ENCODE measurements around the gene ELK1.

Gene ELK1

DNA sequence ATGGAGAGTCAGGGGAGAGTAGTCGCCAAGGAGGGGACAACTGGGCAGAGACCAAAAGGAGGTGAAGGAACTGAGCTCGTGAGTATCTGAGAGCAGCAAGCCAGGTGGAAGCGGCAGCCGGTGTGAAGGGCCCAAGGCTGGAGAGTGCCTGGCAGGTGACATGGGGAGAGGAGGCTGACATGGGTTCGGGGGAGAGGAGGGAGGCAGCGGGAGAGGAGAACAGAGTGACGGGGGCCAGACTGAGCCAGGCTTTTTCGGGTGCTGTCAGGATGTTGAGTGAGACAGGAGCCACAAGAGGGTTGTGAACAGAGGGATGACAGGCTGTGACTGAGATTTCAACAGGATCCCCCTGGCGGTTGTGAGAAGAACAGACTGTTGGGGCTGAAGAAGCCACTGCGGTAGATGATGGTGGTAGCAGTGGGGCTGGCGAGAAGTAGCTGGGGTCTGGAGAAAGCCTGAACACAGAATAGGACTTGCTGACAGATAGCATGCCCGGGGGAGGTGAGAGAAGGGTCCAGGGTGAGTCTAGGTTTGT, 5.7 kb downstream of the ELK1 start:
- DNase-seq, result peak; percentile 52

DNA sequence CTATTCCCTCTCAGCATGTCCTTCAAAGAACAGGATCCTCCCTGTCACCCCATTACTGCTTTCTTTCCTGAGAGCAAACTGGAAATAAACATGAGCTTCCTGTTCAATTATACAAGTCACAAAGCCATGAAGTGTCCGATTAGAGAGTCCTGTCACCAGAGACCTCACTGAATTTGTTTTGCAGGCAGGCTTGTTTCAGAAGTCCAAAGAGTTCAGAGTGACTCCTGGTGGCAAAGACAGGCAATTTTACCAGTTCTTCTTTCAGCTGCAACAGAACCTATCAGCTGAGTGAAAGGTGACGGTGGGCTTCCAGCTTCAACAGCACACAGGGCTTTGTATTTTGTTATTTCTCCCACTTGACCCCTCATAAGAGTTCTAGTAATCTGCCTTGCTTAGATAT, 6.4 kb downstream of the ELK1 start:
- peak; percentile 24 for DNase-seq

DNA sequence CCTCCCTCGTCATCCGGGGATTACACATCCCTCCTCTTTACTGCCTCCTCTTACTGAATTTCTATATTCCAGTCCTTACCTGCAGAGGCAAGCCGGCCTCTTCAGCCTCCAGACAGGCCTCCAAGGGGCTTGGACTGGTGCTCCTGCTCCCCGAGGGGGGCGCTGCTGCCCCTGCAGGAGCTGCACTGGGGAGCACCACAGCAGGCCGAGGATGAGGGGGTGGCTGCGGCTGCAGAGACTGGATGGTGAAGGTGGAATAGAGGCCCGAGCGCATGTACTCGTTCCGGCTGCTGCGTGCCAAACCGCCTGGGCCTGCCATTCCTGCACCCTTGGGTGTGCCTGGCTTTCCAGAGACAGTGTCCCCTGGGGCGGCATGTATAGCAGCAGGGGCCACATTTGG, 11.5 kb downstream of the ELK1 start:
- DNase-seq, result no peak

DNA sequence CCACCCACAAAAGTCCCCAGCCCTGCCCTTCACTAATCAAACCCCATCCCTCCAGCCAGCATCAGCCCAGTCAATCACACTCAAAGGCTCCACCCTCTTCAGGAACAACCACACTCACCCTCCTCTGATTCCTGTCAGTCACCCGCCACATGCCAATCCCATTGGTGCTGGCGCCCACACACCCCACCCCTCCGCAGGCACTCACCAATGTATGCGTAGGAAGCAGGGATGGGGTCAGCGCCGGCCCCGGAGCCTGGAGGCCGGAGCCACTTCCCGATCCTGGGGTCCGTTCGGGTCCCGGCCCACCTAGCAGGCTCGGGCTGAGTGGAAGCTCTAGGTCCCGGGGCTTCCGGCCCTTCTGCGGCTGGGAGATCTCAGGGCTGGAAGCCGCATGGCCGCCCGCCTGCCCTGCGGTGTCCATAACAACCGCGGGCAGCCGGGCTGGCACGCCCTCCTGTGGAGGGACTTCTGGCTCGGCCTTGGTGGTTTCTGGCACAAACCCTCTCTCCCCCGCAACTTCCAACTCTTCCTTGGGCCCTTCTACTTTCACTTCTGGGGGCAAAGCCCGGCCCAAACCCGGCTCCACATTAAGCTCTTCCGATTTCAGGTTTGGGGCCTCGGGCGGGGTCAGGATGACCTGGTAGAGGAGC, 12.7 kb downstream of the ELK1 start:
- DNase-seq, result no peak

DNA sequence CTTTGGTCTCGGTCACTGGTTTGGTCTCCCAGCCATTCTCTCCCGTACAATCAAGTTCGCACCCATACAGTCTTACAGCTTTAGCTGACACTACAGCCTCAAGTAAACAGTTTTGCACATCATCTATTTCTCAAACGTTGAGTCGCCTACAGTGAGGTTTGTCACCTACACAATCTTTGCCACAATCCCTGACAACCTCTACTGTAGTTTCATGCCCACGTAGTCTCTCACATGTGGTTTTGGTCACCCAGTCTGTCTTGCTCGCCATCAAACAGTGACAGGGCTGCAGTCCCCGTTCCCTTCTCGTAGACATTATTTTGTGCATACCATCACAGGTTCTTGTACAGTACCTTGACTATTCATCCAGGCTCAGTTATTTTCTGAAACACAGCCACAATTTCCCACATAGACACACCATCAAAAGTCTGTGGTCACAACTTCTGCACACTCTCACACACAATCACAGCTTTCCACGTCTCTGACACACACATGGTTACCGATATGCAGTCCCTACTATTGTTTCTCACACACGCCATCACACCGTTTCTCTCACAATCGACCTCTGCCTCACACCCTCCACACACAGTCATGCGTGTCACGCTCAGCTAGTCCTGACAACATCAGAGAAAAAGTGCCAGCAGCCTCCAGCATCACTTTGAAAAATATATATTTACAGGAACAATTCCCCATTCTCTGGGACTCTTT, 15.3 kb downstream of the ELK1 start:
- DNase-seq, result no peak

DNA sequence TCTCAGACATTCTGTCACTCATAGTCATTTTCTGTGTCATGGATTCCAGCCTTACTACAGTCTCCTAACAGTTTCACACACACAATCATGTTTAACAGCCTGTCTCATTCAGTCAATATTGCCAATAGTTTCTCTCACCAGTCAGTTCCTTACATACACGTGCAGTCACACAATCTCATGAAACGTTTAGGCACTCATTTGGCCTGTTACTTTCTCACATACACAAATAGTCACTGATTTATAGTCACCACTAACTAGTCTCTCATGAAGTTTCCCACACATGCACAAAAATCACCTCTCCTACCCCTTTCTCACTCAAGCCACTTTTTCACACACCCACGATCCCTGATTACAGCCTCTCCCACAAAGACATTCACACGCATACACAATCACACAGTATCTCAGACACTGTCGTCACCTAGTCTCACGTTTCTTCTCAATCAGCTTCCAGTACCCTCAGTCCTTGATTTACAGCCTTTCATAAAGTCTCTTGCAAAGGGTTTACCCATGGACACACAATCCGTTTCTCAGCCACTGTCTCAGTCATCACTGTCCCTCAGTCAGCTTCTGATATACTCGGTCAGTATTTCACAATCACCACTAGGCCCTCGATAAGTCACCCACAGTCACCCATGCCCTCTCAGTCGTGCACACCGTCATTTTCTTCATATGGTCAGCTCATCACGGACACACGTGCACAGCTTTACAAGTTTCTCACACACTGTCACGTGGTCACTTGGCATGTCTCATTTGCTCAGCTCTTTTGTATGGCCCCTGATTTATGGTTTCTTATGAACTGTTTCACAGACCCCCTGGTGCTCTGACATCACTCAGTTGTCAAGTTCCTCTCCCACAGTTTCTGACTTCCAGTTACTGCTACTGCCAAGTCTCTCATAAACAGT, 16.4 kb downstream of the ELK1 start:
- no peak for DNase-seq

DNA sequence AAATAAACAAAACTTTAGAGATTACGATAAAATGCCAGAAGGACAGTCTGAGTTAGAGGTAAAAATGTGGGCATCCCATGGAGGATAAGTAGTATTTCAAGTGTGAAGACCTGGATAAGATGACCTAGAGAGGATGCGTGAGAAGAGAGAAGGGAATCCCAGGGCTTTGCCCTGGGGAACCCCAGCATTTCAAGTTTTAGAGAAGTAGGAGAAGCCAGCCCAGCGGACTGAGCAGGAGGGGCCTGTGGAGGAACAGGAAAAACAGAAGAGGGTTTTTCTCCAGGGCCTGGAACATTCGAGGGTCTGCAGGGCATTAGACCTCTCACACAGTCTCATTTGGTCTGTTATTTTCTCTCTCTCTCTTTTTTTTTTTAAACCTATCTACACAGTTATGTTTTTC, 17.7 kb downstream of the ELK1 start:
- DNase-seq, result no peak

DNA sequence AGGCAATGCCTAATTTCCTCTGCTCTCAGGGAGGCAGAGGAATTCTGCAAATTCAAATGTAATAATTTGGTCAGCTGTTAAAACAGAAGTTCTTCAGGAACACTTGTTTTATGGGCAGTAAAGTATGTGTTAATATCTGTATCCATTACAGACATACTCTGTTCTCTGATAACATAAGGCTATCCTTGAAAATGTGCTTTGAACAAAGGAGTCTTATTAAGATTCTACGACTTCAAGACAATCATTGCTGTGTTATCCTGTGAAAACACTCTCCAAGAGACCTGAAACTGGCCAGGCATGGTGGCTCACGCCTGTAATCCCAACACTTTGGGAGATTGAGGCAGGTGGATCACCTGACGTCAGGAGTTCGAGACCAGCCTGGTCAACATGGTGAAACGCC, 18.7 kb downstream of the ELK1 start:
- DNase-seq, result no peak

DNA sequence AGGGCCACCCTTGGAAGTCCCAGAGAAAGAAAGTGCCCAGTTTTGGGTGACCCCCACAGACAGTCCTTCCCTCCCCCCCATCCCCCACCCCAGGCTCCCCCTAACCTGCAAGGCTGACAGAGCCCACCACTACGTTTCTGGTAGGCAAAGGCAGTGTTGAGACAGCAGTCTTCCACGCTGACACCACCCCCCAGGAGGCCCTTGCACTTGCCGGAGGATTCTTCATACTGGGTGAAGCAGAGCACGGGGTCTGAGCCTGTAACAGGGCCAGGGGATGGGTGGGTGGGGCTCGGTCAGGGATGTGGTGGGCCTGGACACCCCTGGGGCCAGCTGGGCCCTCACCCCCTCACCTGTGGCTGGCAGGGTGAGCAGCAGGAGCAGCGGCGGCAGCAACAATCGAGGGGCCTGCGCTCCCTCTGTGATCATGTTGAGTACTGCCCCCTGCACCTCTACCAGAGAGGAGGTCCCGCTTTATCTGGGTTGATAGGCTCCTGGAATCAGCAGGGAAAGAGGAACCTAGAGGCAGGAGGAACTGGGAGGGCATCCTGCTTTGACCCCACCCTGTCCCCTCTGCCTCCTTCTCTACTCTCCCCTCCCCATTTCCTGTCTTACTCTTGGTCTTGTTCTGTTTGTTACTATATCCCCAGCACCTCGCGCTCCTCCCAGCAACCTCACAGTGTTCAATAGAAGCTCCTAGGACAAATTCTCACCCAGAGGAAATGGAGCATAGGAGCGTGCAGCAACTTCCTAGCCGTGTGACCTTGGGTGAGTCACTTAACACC, 20.8 kb downstream of the ELK1 start, which contains the start of gene CFP:
Gene CFP (minus strand): TSS at position 512 of the 782 bp plus-strand sequence. CDS start 86 bp downstream, at position 426.
- no peak for DNase-seq

DNA sequence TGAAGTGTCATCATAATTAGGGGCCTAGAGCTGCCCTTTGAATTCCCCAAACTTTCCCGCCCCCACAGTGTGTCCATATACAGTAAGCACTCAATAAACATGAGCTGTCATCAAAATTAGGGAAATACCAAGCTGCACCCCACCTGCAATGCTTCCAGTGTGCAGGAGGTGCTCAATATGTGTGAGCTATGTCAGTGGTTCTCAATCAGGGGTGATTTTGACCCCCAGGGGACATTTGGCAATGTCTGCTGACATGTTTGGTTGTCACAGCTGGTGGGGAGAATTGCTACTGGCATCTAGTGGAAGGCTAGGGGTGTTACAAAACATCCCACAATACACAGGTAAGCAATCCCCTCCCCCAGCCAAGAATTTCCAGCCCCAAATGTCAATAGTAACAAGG, 21.4 kb downstream of the ELK1 start:
- DNase-seq, result no peak

DNA sequence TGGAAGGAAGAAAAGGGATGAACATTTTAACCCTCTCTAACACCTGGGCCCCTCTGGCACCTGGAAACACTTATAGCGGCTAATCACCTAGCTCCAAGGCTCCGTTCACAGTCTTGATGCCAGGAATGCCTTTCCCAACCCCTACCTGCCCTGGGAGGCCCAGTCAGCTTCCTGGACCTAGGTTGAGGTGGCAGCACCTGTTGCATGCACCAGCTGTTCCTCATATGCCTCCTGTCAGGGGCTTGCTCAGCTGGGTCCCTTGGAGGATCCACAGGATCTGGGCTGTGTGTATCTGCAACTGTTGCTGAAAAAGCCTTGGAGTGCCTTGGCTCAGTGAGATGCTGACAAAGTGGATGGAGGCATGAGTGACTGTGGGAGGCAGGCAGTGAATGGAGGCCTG, 25.0 kb downstream of the ELK1 start:
- no peak for DNase-seq

DNA sequence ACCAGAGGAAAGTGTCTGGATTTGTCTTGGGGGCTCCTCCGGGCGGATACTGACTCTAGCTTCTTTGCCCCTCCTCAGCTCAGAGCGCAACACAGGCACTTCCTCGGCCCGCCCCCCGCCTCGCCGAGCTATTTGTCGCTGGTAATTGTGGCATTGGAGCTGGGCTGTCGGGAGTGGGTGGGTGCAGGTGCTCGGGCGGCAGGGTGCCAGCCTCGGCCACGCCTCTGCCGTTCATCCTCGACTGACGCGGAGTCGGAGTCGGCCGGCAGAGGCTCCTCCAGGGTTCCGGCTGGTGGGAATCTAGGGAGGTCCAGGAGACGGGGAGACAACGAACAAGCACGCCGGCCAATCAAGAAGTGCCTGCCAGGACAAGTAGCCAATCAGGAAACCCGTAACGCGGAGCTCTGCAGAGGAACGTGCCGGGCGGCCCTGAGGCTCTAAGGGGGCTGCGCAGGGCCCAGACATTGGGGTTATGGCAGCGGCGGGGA, 26.8 kb downstream of the ELK1 start:
- peak; percentile 68 for DNase-seq

DNA sequence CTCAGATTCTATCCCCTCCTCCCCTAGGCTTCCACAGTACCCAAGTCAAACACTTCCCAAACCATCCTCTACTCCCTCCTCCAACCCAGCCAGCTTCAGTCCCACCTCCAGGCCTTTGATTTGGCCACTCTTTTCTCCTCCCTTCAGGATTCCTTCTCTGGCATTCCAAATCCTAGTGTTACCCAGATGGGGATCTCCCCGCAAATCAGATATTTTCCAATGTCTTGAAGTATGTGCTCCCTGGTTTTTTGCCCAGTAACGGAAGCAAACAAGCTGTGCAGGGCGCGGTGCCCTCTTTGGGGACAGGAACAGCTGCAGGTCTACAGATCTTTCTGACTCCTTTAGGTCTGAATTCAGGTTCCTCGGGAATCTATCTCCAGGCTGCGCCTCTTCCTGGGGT, 28.5 kb downstream of the ELK1 start:
- DNase-seq, result peak; percentile 26

DNA sequence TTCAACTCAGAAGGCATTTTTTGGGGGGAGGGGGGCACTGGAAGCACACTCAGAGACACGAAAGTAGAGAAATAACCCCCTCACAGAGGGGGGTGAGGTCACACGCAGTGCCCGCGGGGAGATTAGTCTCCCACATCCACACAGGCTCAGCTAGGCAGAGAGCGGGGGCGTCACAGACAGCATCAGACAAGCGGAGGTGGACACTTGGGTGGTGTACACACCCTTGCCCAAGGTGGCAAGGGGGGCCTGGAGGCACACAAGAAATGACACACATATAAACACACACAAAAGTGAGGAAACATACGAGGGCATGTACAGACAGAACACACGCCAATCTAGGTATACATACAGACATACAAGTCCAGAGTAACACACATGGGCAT, 30.1 kb downstream of the ELK1 start:
- no peak for DNase-seq

DNA sequence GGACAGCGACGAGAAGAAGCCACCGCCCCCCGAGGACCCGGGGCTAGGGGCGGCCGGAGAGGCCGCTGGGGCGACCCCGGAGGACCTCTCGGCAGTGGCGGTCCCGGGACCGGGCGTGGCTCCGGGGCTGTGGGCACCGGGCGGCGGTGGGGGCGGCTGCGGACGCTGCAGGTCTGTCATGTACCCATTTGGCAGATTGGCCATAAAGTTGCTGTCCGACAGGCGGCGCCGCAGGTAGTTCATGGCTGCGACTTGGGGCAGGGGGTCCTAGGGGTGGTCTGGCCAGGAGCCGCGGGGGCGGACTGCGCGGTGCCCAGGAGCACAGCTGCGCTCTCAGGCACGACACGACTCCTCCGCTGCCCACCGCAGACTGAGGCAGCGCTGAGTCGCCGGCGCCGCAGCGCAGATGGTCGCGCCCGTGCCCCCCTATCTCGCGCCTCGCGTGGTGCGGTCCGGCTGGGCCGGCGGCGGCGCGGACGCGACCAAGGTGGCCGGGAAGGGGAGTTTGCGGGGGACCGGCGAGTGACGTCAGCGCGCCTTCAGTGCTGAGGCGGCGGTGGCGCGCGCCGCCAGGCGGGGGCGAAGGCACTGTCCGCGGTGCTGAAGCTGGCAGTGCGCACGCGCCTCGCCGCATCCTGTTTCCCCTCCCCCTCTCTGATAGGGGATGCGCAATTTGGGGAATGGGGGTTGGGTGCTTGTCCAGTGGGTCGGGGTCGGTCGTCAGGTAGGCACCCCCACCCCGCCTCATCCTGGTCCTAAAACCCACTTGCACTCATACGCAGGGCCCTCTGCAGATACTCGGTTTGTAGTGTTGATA, 30.7 kb downstream of the ELK1 start, which contains the start of gene SYN1:
Gene SYN1 (minus strand): TSS at position 372 of the 817 bp plus-strand sequence. CDS start 129 bp downstream, at position 243.
- peak; percentile 88 for DNase-seq

DNA sequence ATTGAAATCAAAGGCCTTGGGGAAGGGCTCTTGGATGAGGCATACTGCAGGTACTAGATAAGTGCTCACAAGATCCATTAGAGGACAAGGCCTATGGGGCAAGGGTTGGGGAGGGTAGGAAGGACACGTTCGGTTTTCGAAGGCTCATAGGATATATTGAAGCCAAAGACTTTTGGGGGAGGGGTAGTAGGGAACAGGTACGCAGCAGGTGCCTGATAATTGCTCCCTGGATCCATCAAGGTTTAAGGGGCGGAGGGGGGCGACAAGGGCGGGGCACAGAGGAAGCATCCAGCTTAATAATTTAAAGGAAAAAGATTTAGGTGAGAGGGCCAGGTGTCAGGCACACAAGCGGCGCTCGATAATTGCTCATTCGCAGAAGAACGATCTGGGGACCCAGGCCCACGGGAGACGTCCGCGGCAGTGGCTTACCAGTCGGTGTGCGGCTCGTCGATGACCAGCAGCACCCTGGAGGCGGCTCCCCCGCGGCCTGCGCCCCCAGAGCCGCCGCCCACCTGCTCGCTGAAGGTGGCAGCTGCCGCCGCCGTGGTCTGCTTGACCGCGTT, 31.4 kb downstream of the ELK1 start:
- DNase-seq, result no peak

DNA sequence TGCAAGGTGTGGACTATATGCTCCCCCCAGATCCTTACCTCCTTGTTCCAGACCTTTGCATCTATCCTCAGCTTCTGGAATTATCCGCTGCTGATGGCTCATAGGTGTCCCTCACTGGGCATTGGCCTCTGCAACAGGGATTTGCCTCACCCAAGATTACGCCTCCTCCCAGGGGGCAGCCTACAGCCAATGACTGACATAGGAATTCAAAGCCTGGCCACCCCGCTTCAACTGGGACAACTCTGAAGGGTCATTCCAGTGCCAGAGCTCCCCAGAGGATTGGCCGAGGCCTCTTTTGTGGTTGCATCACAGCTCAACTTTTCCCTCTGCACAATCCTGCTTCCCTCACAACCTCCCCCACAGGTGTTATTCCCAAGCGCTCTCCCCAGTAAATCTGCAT, 35.7 kb downstream of the ELK1 start:
- peak; percentile 24 for DNase-seq

DNA sequence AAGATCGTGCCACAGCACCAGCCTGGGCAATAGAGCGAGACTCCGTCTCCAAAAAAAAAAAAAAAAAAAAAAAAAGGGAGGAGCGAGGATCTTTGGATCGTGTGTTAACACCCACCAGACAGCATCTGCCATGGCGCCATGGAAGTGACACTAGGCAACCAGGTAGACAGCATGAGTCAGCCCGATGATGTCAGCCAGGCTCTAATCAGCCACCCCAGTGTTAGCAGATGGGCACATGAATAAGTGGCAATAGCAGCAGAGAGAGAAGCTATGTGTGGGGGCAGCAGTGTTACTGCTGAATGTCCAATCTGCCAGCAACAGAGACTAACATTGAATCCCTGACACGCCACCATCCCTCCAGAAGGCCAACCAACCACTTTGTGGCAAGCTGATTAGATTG, 37.3 kb downstream of the ELK1 start:
- peak; percentile 26 for DNase-seq

DNA sequence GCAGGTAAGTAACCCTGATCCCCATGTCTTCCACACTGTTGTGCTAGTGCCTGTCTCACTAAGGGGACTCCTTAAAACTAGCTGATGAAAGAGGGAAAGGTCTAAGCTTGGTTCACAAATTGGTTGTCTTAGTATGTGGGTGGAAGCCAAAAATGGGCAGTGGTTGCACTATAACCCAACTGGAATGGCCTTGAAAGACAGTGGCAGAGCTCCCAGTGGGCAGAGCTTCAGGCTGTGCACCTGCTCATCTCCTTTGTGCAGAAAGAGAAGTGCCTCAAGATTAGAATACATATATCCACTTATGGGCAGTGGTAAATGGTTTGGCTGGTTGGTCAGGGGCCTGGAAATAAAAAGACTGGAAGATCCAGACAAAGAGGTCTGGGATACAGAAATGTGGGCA, 37.9 kb downstream of the ELK1 start:
- peak; percentile 13 for DNase-seq

DNA sequence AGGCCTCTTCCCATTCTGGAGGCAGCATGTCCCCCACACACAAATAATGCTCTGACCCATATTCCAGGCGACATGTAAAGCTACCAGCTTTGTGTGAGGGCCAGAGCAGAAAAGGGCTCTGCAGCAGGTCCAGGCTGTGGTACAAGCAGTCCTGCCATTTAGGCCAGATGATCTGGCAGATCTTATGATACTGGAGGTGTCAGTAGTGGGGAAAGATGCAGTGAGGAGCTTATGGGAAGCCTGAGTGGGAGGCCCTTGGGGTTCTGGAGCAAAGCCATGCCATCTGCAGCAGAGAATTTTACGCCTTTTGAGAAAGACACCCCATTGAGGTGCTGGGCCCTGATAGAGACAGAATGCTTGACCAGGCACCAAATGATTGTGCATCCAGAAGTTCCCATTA, 38.4 kb downstream of the ELK1 start:
- DNase-seq, result peak; percentile 19

DNA sequence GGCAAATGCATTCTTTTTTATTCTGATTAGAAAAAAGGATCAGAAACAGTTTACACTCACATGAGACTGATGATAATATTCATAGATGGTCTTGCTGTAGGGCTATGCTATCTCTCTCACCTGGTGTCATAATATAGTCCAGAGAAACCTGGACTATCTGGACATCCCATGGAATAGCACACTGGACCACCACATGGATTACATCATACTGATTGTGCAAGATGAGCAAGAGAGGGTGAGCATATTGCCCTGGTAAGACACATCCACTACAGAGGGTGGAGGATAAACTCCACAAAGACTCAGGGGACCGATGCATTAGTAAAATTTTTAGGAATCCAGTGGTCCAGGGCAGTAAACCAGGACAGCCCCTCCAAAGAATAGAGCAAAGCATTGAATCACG, 38.9 kb downstream of the ELK1 start:
- DNase-seq, result no peak

Measured in activated CD8-positive, alpha-beta memory T cell treated with anti-CD3 and anti-CD28 coated beads for 24 hours (primary cell).